Forelimb muscle (tissue), 1 donor: ENCODE results near the gene ARAP2. TPM values are rescaled to one million over a fixed set of nuclear protein-coding genes. Genes with fewer than 3 reads are reported as not detected.

Experiments used
- DNase-seq: peaks from one replicate; pipeline ENCODE4 v3.0.0-alpha.2; 2013; ENCODE audit warnings: low read depth
- polyA plus RNA-seq: library from polyadenylated mRNA; unstranded; fragments of 120-200 nt; gene quantifications from one replicate; pipeline ENCODE4 v1.2.1, GENCODE V29; 2013; ENCODE audit not compliant: insufficient read length

ARAP2 gene
- polyA plus RNA-seq, 1 donor, result 1.00 TPM

DNA sequence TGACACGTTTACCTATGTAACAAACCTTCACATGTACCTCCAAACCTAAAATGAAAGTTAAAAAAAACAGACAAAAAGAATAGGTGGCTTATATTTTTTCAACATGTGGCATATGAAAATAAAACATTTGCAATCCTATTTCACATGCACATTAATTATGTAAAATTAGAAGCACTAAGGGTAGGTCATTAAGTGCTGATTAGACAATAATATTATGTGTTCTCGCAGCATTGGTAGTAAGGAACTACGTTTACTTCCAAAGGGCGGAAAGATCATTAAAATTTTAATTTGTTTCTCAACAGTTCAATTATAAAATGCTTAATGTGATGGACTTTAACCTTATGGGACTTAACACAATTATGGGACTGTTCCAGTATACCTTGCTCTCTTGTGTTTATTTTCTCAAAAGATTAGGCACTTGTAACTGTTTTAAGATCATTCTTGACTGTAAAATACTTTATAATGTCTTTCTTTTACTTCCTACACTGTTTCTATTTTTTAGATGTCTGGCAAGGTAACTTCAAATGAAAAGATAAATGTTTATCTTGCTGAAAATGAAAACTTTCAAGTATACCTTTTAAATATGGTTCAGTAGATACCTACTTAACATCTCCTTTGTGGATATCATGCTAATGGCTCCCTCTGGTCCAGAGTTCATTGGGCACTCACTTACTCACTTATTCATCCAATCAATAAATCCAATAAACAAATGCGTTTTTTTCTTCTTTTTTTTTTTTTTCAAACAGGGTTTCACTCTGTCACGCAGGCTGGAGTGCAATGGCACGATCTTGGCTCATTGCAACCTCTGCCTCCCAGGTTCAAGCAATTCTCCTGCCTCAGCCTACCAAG is 202.0 kb downstream of the ARAP2 start:
- DNase-seq, result no peak

GRCh38 chr4:36041340-36041739 is 203.0 kb downstream of the ARAP2 start:
- DNase-seq, result no peak

DNA sequence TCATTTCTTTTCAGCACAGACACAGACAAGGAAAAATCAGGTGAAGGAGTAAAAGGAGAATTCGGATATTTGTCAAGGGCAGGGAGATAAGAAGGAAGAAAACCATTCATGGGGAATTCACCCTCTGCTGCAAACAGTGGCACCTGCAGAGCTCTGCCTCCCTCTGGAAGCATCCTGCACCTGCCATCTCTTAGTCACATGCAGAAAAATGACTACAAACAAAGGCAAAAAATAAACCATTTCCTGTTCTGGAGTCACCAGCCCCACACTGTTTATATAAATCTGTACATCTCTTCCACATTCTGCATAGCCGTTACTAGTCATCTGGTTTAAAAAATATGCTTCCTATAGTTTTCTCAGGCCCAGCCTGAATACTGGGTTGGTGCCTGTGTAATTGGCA is 205.3 kb downstream of the ARAP2 start:
- DNase-seq, result no peak

DNA sequence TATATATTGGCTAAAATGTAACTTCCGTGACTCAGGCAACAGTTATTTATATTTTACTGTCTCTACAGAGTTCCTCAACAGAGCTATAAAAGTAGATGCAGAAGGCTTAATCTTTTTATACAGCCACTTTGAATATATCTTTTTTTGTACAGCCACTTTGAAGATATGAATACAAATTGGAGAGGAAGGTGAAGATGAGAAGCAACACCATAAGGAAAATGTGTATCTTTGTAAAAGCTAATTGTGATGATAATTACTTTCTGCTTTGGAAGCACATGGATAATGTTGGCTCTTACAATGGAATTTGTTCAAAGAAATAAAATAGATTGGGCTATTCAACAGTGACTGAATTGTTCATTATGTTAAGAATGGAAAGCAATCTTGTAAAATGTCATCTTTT is 205.8 kb downstream of the ARAP2 start:
- DNase-seq, result no peak

DNA sequence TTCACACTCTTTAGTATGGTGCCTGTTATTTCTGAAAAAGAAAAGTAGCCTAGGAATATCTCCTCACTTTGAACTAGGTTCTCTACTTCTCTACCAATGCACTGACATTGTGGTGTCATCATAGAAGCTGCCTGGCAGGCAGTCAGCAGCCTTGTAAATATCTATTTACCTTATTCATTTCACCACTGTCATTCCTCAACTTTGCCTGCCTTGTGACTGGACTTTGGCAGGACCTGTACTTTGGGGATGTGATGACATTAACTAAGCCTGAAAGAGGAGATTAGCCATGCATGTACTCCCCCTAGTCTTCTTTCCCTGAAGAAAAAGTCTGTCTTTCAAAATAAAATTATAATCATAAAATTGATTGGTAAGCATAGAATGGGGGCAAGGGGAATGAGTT is 207.2 kb downstream of the ARAP2 start:
- no peak for DNase-seq

GRCh38 chr4:36029951-36030350 is 214.4 kb downstream of the ARAP2 start:
- DNase-seq, result no peak

- no peak for DNase-seq
Measured at GRCh38 chr4:36027203-36027602, 217.1 kb downstream of the ARAP2 start.

DNA sequence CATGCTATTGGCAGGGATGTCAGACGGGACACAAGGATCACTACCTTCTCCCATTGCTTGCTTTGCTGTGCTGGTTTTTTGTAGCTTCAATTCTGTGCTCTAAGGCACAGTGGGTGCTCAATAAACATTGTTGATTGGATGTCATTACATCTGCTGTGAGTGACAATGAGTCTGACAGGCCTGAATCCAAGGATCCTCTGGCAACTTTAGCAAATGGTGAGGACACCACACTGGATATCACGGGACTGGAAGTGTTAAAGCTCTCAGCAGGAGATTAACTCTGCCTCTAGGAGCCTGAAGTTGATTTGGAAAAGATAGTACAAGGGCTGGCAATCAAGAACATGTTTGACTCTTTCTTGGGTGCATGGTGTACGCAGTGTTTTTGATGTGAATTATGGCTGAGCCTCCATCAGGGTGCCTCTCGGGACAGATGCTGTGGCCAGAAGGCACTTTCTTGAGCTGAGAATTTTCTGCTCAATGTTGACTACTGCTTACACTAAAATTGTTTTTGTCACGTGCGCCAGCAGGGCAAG is 217.9 kb downstream of the ARAP2 start:
- no peak for DNase-seq

DNA sequence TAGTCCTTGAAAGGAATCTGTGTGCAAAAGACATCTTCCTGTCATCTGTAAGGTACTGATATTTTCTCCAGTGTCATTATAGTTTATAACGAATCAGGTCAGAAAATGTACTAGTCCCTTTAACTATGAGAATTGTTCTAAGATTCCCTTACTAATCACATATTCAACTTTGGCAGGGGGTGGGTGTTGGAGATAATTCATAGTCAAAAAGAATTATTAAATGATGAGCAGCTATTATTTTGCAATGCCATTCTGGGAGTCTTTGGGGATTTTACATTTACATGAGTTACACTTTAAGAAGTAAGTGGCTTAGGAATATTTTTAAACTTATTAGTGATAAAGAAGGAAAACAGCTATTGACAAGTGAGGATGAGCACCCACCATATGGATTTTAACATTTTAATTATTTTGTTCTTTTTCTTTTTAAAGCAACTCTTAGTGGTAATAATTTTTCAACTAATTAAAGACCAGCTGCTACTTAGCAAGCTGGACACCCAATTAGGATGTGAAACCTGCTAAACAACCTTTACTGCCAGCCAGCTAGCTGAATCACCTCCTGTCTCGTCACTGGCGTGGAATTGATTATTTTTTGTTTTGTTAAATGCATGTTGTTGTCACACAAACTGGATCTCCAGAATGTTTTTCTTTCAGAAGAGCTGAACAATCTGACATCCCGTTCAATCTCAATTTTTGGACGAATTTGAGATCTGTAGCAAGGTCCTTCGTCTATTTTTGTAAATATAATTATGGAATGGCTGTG is 219.2 kb downstream of the ARAP2 start:
- DNase-seq, result no peak

DNA sequence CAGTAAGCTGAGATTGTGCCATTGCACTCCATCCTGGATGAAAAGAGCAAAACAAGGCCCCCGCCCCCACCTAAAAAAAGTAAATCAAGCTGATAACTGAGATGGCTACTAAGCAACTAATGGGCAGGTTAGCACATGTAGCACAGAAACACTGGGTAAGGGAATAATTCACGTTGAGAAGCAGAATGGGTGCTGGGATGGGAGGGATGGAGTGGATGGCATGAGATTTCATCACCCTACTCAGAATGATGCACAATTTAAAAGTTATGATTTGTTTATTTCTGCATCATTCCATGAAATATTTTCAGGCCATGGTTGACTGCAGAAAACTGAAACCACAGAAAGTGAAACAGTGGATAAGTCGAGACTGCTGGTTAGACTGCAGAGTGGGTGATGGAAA is 224.0 kb downstream of the ARAP2 start:
- no peak for DNase-seq

Other genes starting within 250 kb of the ARAP2 start
- not detected for gene DTHD1, start 37.1 kb upstream of the ARAP2 start, polyA plus RNA-seq